ENCODE data around the gene PEX1. TPM values are rescaled to one million over a fixed set of nuclear protein-coding genes. Genes with fewer than 3 reads are reported as not detected.

PEX1 gene
- total and polyA plus RNA-seq, 2 of the 13 experiments (the other 11 are each of a cell fraction or from before 2014, with no cell fraction given), result 16.6 to 22.4 TPM

DNA sequence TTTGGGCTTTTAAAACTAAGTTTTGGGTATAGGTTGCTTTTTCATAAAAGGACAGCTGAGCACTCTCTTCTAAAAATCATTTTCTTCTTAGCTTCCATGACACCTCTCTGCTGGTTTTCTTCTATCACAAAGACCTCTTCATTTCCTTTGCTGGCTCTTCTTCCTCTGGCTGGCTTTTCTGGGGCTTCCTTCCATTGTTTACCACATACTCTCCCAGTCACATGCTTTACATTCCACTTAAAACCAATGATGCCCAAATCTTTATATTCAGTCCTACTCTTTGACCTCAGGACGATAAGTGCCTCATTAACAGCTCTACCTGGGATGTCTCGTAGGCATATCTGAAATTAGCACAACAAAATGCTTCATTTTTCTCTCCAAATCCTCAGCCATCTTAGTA is 35.0 kb upstream of the PEX1 start:
- ATAC-seq (no peak), DNase-seq (ENCODE audit: low spot score) (no peak), FAIRE-seq (no peak)
- BruUV-seq (replicated peaks), result no TSS peak
- H3K4me3 ChIP-seq (replicated peaks in 1 of 3; ENCODE audit: insufficient read depth in 1 of 3, low read depth in 2 of 3, low read length in 3 of 3), result no peak overlapping the region
- POLR2A ChIA-PET, result no interaction called here
- H4K20me1 ChIP-seq (ENCODE audit: insufficient read depth, low read length), result no peaks in the 10 kb centered on the region; the same call in 1 of the 2 replicates
- H3K27ac ChIP-seq (ENCODE audit: extremely low read length, insufficient read depth, low read length), result no peak overlapping the region
- 98% methylated on average over 2 of the region's 2 CpGs for whole genome bisulfite sequencing (ENCODE audit: low lambda C conversion rate)
- H3K4me2 ChIP-seq (ENCODE audit: low read depth, low read length), result no peak overlapping the region
- H3K27me3 ChIP-seq (ENCODE audit: control insufficient read depth in 1 of 2, insufficient read depth in 2 of 2, low read length in 2 of 2), result no peaks in the 10 kb centered on the region
- no peaks in the 10 kb centered on the region for H3K79me2 ChIP-seq (ENCODE audit: insufficient read depth, low read length)
- H3K9ac ChIP-seq (ENCODE audit: insufficient read depth, low read depth, low read length), result no peak overlapping the region
- TF ChIP-seq ZNF234 (CRISPR knock-in tag; conservative IDR thresholded peaks at IDR 0.05) (no peak), AGO2 (optimal IDR thresholded peaks at IDR 0.05; ENCODE audit: low read depth, low read length) (no peak), ZNF547 (CRISPR knock-in tag; IDR thresholded peaks at IDR 0.05) (no peak), SUZ12 (IDR thresholded peaks at IDR 0.05; ENCODE audit: low read depth, low read length) (no peak), ZNF225 (CRISPR knock-in tag; IDR thresholded peaks at IDR 0.05) (no peak), BRD4 (CRISPR knock-in tag; IDR thresholded peaks at IDR 0.05) (no peak), POLR2AphosphoS5 (IDR thresholded peaks at IDR 0.05; ENCODE audit: low read depth, low read length) (no peak), ZNF256 (CRISPR knock-in tag; conservative IDR thresholded peaks at IDR 0.05) (no peak), MED13 (CRISPR knock-in tag; IDR thresholded peaks at IDR 0.05) (no peak)
- TF ChIP-seq, protein P1, sequence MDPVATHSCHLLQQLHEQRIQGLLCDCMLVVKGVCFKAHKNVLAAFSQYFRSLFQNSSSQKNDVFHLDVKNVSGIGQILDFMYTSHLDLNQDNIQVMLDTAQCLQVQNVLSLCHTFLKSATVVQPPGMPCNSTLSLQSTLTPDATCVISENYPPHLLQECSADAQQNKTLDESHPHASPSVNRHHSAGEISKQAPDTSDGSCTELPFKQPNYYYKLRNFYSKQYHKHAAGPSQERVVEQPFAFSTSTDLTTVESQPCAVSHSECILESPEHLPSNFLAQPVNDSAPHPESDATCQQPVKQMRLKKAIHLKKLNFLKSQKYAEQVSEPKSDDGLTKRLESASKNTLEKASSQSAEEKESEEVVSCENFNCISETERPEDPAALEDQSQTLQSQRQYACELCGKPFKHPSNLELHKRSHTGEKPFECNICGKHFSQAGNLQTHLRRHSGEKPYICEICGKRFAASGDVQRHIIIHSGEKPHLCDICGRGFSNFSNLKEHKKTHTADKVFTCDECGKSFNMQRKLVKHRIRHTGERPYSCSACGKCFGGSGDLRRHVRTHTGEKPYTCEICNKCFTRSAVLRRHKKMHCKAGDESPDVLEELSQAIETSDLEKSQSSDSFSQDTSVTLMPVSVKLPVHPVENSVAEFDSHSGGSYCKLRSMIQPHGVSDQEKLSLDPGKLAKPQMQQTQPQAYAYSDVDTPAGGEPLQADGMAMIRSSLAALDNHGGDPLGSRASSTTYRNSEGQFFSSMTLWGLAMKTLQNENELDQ (CRISPR knock-in tag; IDR thresholded peaks at IDR 0.05; ENCODE audit: borderline replicate concordance), result no peak
- TF ChIP-seq, protein P2, sequence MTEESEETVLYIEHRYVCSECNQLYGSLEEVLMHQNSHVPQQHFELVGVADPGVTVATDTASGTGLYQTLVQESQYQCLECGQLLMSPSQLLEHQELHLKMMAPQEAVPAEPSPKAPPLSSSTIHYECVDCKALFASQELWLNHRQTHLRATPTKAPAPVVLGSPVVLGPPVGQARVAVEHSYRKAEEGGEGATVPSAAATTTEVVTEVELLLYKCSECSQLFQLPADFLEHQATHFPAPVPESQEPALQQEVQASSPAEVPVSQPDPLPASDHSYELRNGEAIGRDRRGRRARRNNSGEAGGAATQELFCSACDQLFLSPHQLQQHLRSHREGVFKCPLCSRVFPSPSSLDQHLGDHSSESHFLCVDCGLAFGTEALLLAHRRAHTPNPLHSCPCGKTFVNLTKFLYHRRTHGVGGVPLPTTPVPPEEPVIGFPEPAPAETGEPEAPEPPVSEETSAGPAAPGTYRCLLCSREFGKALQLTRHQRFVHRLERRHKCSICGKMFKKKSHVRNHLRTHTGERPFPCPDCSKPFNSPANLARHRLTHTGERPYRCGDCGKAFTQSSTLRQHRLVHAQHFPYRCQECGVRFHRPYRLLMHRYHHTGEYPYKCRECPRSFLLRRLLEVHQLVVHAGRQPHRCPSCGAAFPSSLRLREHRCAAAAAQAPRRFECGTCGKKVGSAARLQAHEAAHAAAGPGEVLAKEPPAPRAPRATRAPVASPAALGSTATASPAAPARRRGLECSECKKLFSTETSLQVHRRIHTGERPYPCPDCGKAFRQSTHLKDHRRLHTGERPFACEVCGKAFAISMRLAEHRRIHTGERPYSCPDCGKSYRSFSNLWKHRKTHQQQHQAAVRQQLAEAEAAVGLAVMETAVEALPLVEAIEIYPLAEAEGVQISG (CRISPR knock-in tag; IDR thresholded peaks at IDR 0.05), result no peak
- in situ Hi-C loops (cut with HindIII; ENCODE audit: extremely low pct_ligation_motif_present, low pct_unique_long_range_greater_than_20kb) (no loop called here), intact Hi-C loops (cut with micrococcal nuclease; ENCODE audit: unreplicated experiment) (no loop called here)
- CTCF ChIA-PET (ENCODE audit: low intra/inter-chr PET ratio, low total read pairs), result no interaction called here
- H3K4me1 ChIP-seq (ENCODE audit: insufficient read depth, low read length), result no peaks in the 10 kb centered on the region
- no peaks in the 10 kb centered on the region for H3K9me3 ChIP-seq (ENCODE audit: low read length)
- no peak overlapping the region for H2AFZ ChIP-seq (ENCODE audit: low read length)
- peaks cover 4 to 50% of the 10 kb centered on the region in 2 experiments; a peak in 4 of 5 replicates for H3K36me3 ChIP-seq (replicated peaks in 1 of 2; ENCODE audit: control insufficient read depth in 1 of 2, insufficient read depth in 2 of 2, low read length in 2 of 2)
